K562 (cell line): ENCODE results near the gene RPL14. TPM values are rescaled to one million over a fixed set of nuclear protein-coding genes. Genes with fewer than 3 reads are reported as not detected.
A peak's percentile ranks its signal among the peaks of the same experiment; 100 is the strongest.

ENCODE experiments used
- BACH1 ChIP-seq: fragments of 200-800 bp; sonication (Bioruptor generic); IDR thresholded peaks from 2 replicates; pipeline ENCODE4 v1.6.1; 2016; ENCODE audit warnings: missing genetic modification characterization, missing compliant biosample characterization
- CBFB ChIP-seq: sonication (generic); formaldehyde crosslinking; IDR thresholded peaks from 2 replicates; pipeline ENCODE4 v1.4.0; 2020; ENCODE audit warnings: mild to moderate bottlenecking, missing genetic modification reagents
- NFIX ChIP-seq: fragments of 250-450 bp; sonication (Bioruptor Pico); IDR thresholded peaks from 2 replicates; pipeline ENCODE4 v1.4.0; 2020; ENCODE audit warnings: low read depth, mild to moderate bottlenecking, moderate library complexity
- POLR2AphosphoS5 ChIP-seq: IDR thresholded peaks from 2 replicates; pipeline ENCODE4 v1.6.1; 2011; ENCODE audit warnings: mild to moderate bottlenecking, low read depth, low read length, moderate library complexity; ENCODE audit not compliant: control insufficient read depth, insufficient read depth
- POLR3G ChIP-seq: IDR thresholded peaks from 2 replicates; pipeline ENCODE4 v1.6.1; 2011; ENCODE audit not compliant: insufficient read length, insufficient replicate concordance; ENCODE audit errors: extremely low read depth
- SIN3A ChIP-seq, 2 experiments: fragments of 150-350 bp in 1 of 2; IDR thresholded peaks; 2 replicates each; pipeline ENCODE4 v1.6.1; 2011 to 2016; ENCODE audit warnings: borderline replicate concordance in 2 of 2, low read depth in 2 of 2, low read length in 2 of 2, mild to moderate bottlenecking in 2 of 2, moderate library complexity in 2 of 2; ENCODE audit not compliant: control insufficient read depth in 1 of 2
- SLC30A9 ChIP-seq: fragments of 250-450 bp; sonication (Bioruptor Pico); IDR thresholded peaks from 2 replicates; pipeline ENCODE4 v1.8.0; 2022; ENCODE audit warnings: mild to moderate bottlenecking, moderate library complexity
- ZC3H4 ChIP-seq: sonication (generic); formaldehyde crosslinking; IDR thresholded peaks from 2 replicates; pipeline ENCODE4 v1.9.0; 2021; ENCODE audit warnings: missing genetic modification reagents, borderline replicate concordance
- polyA plus RNA-seq, 8 experiments: library from polyadenylated mRNA; depleted of rRNA in 4 of 8; stranded (reverse) in 5 of 8; unstranded in 3 of 8; fragments of >200 nt; fragmentation: Nextera tagmentation in 2 of 8; fragmentation: Illumina TruSeq in 1 of 8; extraction: Ambion mirVana in 2 of 8; extraction: Trizol in 1 of 8; gene quantifications; 2 replicates each; pipeline versions ENCODE4 v1.2.1 to v1.2.3, GENCODE V29; 2011 to 2014; ENCODE audit warnings: inconsistent platforms in 1 of 8, missing spikeins in 1 of 8
- total RNA-seq, 7 experiments: library from RNA; depleted of rRNA in 6 of 7; stranded (reverse); fragments of >200 nt in 6 of 7; fragmentation: Illumina TruSeq in 2 of 7; extraction: Trizol in 2 of 7; gene quantifications; 2 replicates each; pipeline versions ENCODE4 v1.2.1 to v1.2.3, GENCODE V29; 2011 to 2021; ENCODE audit warnings: low replicate concordance in 1 of 7
- TF ChIP-seq, protein P1 (sequence below): sonication (generic); formaldehyde crosslinking; IDR thresholded peaks from 2 replicates; pipeline ENCODE4 v1.8.1; 2023; ENCODE audit warnings: mild to moderate bottlenecking, missing genetic modification reagents
- TF ChIP-seq, protein P2 (sequence below): fragments of 250-450 bp; sonication (Bioruptor Pico); IDR thresholded peaks from 2 replicates; pipeline ENCODE4 v1.5.0; 2021

Gene RPL14
- total and polyA plus RNA-seq, 9 of the 15 experiments (the other 6 are each of a cell fraction or from before 2014, with no cell fraction given) = 851 to 4,649 (median 2,133) TPM

DNA sequence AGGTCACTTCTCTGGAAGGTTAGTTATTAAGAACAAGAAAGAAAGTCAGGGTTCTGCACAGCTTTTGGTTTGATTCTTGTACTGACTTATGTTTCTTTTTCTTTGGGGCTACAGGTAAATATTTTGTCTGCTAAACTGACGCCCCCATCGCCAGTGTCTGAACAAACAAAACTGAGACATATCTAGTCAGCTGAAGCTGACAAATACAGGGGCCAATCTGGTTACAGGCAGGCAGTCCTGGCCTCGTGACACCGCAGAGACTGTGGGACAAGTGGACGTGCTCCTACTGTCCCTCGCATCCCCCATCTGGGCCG lies 4.6 kb upstream of the RPL14 start (continued):
- TF ChIP-seq CBFB (CRISPR knock-in tag) (no peak), SLC30A9 (CRISPR knock-in tag) (no peak), ZC3H4 (CRISPR knock-in tag) (0 out of 2 replicates have a peak, but pooled peaks have one; percentile 75), BACH1 (tag) (no peak; the same call in 1 of the 2 replicates), SIN3A (IDR thresholded peaks at IDR 0.05; ENCODE audit: borderline replicate concordance in 2 of 2, control insufficient read depth in 1 of 2, low read depth in 2 of 2, low read length in 2 of 2) (peak in 1 of 2 experiments; percentile 60; a peak in 1 of 4 replicates), POLR2AphosphoS5 (no peak), NFIX (no peak), POLR3G (no peak)
- TF ChIP-seq, protein P1, sequence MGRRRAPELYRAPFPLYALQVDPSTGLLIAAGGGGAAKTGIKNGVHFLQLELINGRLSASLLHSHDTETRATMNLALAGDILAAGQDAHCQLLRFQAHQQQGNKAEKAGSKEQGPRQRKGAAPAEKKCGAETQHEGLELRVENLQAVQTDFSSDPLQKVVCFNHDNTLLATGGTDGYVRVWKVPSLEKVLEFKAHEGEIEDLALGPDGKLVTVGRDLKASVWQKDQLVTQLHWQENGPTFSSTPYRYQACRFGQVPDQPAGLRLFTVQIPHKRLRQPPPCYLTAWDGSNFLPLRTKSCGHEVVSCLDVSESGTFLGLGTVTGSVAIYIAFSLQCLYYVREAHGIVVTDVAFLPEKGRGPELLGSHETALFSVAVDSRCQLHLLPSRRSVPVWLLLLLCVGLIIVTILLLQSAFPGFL (CRISPR knock-in tag) = peak; percentile 86; the same call in 1 of the 2 replicates
- TF ChIP-seq, protein P2, sequence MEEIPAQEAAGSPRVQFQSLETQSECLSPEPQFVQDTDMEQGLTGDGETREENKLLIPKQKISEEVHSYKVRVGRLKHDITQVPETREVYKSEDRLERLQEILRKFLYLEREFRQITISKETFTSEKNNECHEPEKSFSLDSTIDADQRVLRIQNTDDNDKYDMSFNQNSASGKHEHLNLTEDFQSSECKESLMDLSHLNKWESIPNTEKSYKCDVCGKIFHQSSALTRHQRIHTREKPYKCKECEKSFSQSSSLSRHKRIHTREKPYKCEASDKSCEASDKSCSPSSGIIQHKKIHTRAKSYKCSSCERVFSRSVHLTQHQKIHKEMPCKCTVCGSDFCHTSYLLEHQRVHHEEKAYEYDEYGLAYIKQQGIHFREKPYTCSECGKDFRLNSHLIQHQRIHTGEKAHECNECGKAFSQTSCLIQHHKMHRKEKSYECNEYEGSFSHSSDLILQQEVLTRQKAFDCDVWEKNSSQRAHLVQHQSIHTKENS = no peak
